OCI-LY1 (cell line): ENCODE data around the gene LPAR1.
"Not testable (repeated sequence)": the region's sequence is repeated elsewhere in the genome, so short reads cannot be mapped to it uniquely, and the experiment has no call there.

Experiments
- H2AFZ ChIP-seq: fragments of 200-600 bp; sonication (generic), shearing (Covaris generic); 2 replicates; pipeline ENCODE4 v1.6.0; 2014; ENCODE audit warnings: antibody characterized with exemption, mild to moderate bottlenecking, low read length
- H3F3A ChIP-seq: fragments of 200-600 bp; sonication (generic), shearing (Covaris generic); 2 replicates; pipeline ENCODE4 v1.6.0; 2014; ENCODE audit warnings: mild to moderate bottlenecking, antibody characterized with exemption, low read length, moderate library complexity; ENCODE audit not compliant: insufficient read depth
- H3K27ac ChIP-seq: fragments of 200-600 bp; sonication (generic); 2 replicates; pipeline ENCODE4 v1.5.1; 2014; ENCODE audit warnings: low read length, mixed run types, mild to moderate bottlenecking, low read depth; ENCODE audit not compliant: poor library complexity, severe bottlenecking
- H3K27me3 ChIP-seq: fragments of 200-600 bp; sonication (generic); 2 replicates; pipeline ENCODE4 v1.6.0; 2014; ENCODE audit warnings: antibody characterized with exemption, mild to moderate bottlenecking, low read length, moderate library complexity; ENCODE audit not compliant: insufficient read depth
- H3K36me3 ChIP-seq: fragments of 200-600 bp; sonication (generic); 2 replicates; pipeline ENCODE4 v1.6.1; 2014; ENCODE audit warnings: mild to moderate bottlenecking, antibody characterized with exemption, low read length, moderate library complexity, mixed read lengths; ENCODE audit not compliant: insufficient read depth
- H3K4me1 ChIP-seq: fragments of 200-600 bp; sonication (generic); 2 replicates; pipeline ENCODE4 v1.5.1; 2014; ENCODE audit warnings: mild to moderate bottlenecking, low read length, moderate library complexity; ENCODE audit not compliant: insufficient read depth, severe bottlenecking
- H3K4me2 ChIP-seq: fragments of 200-600 bp; sonication (generic), shearing (Covaris generic); 2 replicates; pipeline ENCODE4 v1.6.1; 2014; ENCODE audit warnings: low read length
- H3K4me3 ChIP-seq: fragments of 200-600 bp; sonication (generic); 2 replicates; pipeline ENCODE4 v1.5.1; 2014; ENCODE audit warnings: low read length, low read depth, mild to moderate bottlenecking, mixed read lengths; ENCODE audit not compliant: poor library complexity, severe bottlenecking
- H3K79me2 ChIP-seq: fragments of 200-600 bp; shearing (Covaris generic); 2 replicates; pipeline ENCODE4 v1.6.1; 2016; ENCODE audit warnings: mixed run types, low read length, mixed read lengths; ENCODE audit not compliant: insufficient read depth
- H3K9ac ChIP-seq: fragments of 200-600 bp; sonication (generic), shearing (Covaris generic); 2 replicates; pipeline ENCODE4 v1.6.1; 2014; ENCODE audit warnings: mild to moderate bottlenecking, low read length, mixed read lengths
- H3K9me2 ChIP-seq: fragments of 200-600 bp; sonication (generic), shearing (Covaris generic); 2 replicates; pipeline ENCODE4 v1.6.1; 2014; ENCODE audit warnings: low read depth, mild to moderate bottlenecking, low read length, mixed read lengths
- H3K9me3 ChIP-seq: fragments of 200-600 bp; shearing (Covaris generic); 2 replicates; pipeline ENCODE4 v1.6.1; 2014; ENCODE audit warnings: low read length, mixed read lengths
- H4K20me1 ChIP-seq: fragments of 200-600 bp; sonication (generic), shearing (Covaris generic); 2 replicates; pipeline ENCODE4 v1.6.0; 2016; ENCODE audit warnings: mild to moderate bottlenecking, low read length; ENCODE audit not compliant: insufficient read depth
- CTCF ChIP-seq: fragments of 200-600 bp; sonication (generic), shearing (Covaris generic); IDR thresholded peaks from 2 replicates; pipeline ENCODE4 v1.5.1; 2017; ENCODE audit warnings: mild to moderate bottlenecking, antibody characterized with exemption, low read length, moderate library complexity, mixed read lengths
- EZH2 ChIP-seq: fragments of 200-600 bp; sonication (generic), shearing (Covaris generic); IDR thresholded peaks from 2 replicates; pipeline ENCODE4 v1.8.0; 2017; ENCODE audit warnings: borderline replicate concordance, mixed run types, mild to moderate bottlenecking, antibody characterized with exemption, low read length, moderate library complexity, mixed read lengths

Gene LPAR1

GRCh38 chr9:110832926-110833325 is 205.3 kb downstream of the LPAR1 start:
- Histone ChIP-seq H4K20me1 (no peaks in the 10 kb centered on the region), H3F3A (no peaks in the 10 kb centered on the region), H3K9me3 (no peaks in the 10 kb centered on the region), H3K4me1 (no peaks in the 10 kb centered on the region), H3K79me2 (no peaks in the 10 kb centered on the region), H3K4me3 (no peak overlapping the region), H3K27ac (no peak overlapping the region), H3K9me2 (no peaks in the 10 kb centered on the region), H3K4me2 (no peak overlapping the region), H2AFZ (no peak overlapping the region), H3K27me3 (no peaks in the 10 kb centered on the region), H3K9ac (no peak overlapping the region), H3K36me3 (no peaks in the 10 kb centered on the region)
- TF ChIP-seq EZH2 (no peak), CTCF (no peak)

- Histone ChIP-seq H3K4me3 (no peak overlapping the region), H3K36me3 (no peaks in the 10 kb centered on the region), H4K20me1 (no peaks in the 10 kb centered on the region), H3F3A (no peaks in the 10 kb centered on the region), H3K9me3 (no peaks in the 10 kb centered on the region), H3K27ac (no peak overlapping the region), H3K4me2 (no peak overlapping the region), H3K4me1 (no peaks in the 10 kb centered on the region), H3K9ac (no peak overlapping the region), H2AFZ (no peak overlapping the region), H3K27me3 (no peaks in the 10 kb centered on the region), H3K79me2 (no peaks in the 10 kb centered on the region), H3K9me2 (no peaks in the 10 kb centered on the region)
- TF ChIP-seq CTCF (no peak), EZH2 (no peak)
Measured at GRCh38 chr9:110830495-110830894, 207.8 kb downstream of the LPAR1 start.

GRCh38 chr9:110828264-110828663 is 210.0 kb downstream of the LPAR1 start:
- Histone ChIP-seq H3K27me3 (no peaks in the 10 kb centered on the region), H3K4me3 (no peak overlapping the region), H3K4me2 (no peak overlapping the region), H3K4me1 (no peaks in the 10 kb centered on the region), H3K9ac (no peak overlapping the region), H4K20me1 (no peaks in the 10 kb centered on the region), H3K9me3 (no peaks in the 10 kb centered on the region), H3K79me2 (no peaks in the 10 kb centered on the region), H3K27ac (no peak overlapping the region), H3F3A (no peaks in the 10 kb centered on the region), H3K9me2 (no peaks in the 10 kb centered on the region), H3K36me3 (no peaks in the 10 kb centered on the region), H2AFZ (no peak overlapping the region)
- TF ChIP-seq EZH2 = no peak
- no peak for TF ChIP-seq CTCF

GRCh38 chr9:110826400-110826799 is 211.9 kb downstream of the LPAR1 start:
- H3K9me3 ChIP-seq, H4K20me1 ChIP-seq, H3K4me1 ChIP-seq, H3K9ac ChIP-seq, H3K79me2 ChIP-seq, H2AFZ ChIP-seq, H3F3A ChIP-seq, H3K9me2 ChIP-seq, H3K36me3 ChIP-seq, H3K4me3 ChIP-seq, H3K4me2 ChIP-seq, H3K27ac ChIP-seq, H3K27me3 ChIP-seq: not testable (repeated sequence)
